ENCODE results near the gene KRAS. TPM values are rescaled to one million over a fixed set of nuclear protein-coding genes. Genes with fewer than 3 reads are reported as not detected.

KRAS gene
- total RNA-seq (2016; rRNA removed; fragmentation: Illumina TruSeq; extraction: Trizol) (9.8 and 18.4 TPM in 2 replicates), polyA plus RNA-seq (2011; rRNA removed) (6.0 and 6.5 TPM in 2 replicates), polyA minus RNA-seq (2011; rRNA and poly(A)+ RNA removed; ENCODE audit: low replicate concordance) (3.6 and 6.6 TPM in 2 replicates), Bru-seq, nascent RNA (percentile 79 among the genes with signal in this experiment), BruChase-seq, experiment 1, labeled RNA remaining after a 6-hour chase (percentile 81 among the genes with signal in this experiment), BruChase-seq, experiment 2, labeled RNA remaining after a 2-hour chase (percentile 76 among the genes with signal in this experiment)
- total RNA-seq (2016; cell fraction: cytosol; rRNA removed; fragmentation: Illumina TruSeq; extraction: Trizol; ENCODE audit: low read depth) = 0.81 and 0.97 TPM in 2 replicates
- 10.0 and 16.0 TPM in 2 replicates for total RNA-seq (2016; cell fraction: insoluble cytoplasmic fraction; rRNA removed; fragmentation: Illumina TruSeq; extraction: Trizol)
- total RNA-seq (2016; cell fraction: membrane; rRNA removed; fragmentation: Illumina TruSeq; extraction: Trizol) = 6.8 and 7.2 TPM in 2 replicates
- total RNA-seq (2016; cell fraction: nucleus; rRNA removed; fragmentation: Illumina TruSeq; extraction: Trizol) = 10.7 and 12.1 TPM in 2 replicates
- polyA plus RNA-seq (2011; cell fraction: cytosol; rRNA removed) = 2.7 and 4.7 TPM in 2 replicates
- polyA plus RNA-seq (2011; cell fraction: nucleus; rRNA removed) = 1.8 and 2.7 TPM in 2 replicates
- 5.8 and 6.5 TPM in 2 replicates for polyA plus RNA-seq (2012)
- polyA plus RNA-seq (2016; cell fraction: cytosol; fragmentation: Illumina TruSeq; extraction: Trizol; ENCODE audit: low read depth) = 0.63 and 0.87 TPM in 2 replicates
- polyA plus RNA-seq (2016; cell fraction: insoluble cytoplasmic fraction; fragmentation: Illumina TruSeq; extraction: Trizol; ENCODE audit: low read depth) = 18.9 and 21.1 TPM in 2 replicates
- polyA plus RNA-seq (2016; cell fraction: membrane; fragmentation: Illumina TruSeq; extraction: Trizol; ENCODE audit: low read depth) = 3.4 and 3.6 TPM in 2 replicates
- 12.7 and 13.6 TPM in 2 replicates for polyA plus RNA-seq (2016; cell fraction: nucleus; fragmentation: Illumina TruSeq; extraction: Trizol; ENCODE audit: insufficient read depth, low read depth)
- 6.2 and 7.1 TPM in 2 replicates for polyA minus RNA-seq (2011; cell fraction: cytosol; rRNA and poly(A)+ RNA removed)
- 13.3 and 14.0 TPM in 2 replicates for polyA minus RNA-seq (2011; cell fraction: nucleus; rRNA and poly(A)+ RNA removed)
- long read RNA-seq, experiment 1, full-length matches to known transcripts = 5 of 10 reads
- long read RNA-seq, experiment 1, partial matches to known transcripts = 1 of 10 reads
- long read RNA-seq, experiment 1, other reads (novel, unspliced or antisense) = 4 of 10 reads
- long read RNA-seq, experiment 2, partial matches to known transcripts = 1 of 19 reads
- long read RNA-seq, experiment 2, other reads (novel, unspliced or antisense) = 18 of 19 reads

- Histone ChIP-seq H2AFZ (ENCODE audit: low read length) (peak within 1 kb of the TSS; percentile 36), H3K9ac (ENCODE audit: insufficient read depth, low read depth, low read length) (peak within 1 kb of the TSS; percentile 76), H3K36me3 (replicated peaks in 1 of 2; ENCODE audit: control insufficient read depth in 1 of 2, insufficient read depth in 2 of 2, low read length in 2 of 2) (no peaks in the 10 kb centered on the region), H4K20me1 (ENCODE audit: insufficient read depth, low read length) (no peaks in the 10 kb centered on the region), H3K9me3 (ENCODE audit: low read length) (no peaks in the 10 kb centered on the region), H3K27ac (ENCODE audit: extremely low read length, insufficient read depth, low read length) (peak within 1 kb of the TSS; percentile 64), H3K27me3 (ENCODE audit: control insufficient read depth in 1 of 2, insufficient read depth in 2 of 2, low read length in 2 of 2) (no peaks in the 10 kb centered on the region; a peak in 1 of 5 replicates), H3K4me3 (replicated peaks in 1 of 3; ENCODE audit: insufficient read depth in 1 of 3, low read depth in 2 of 3, low read length in 3 of 3) (peak within 1 kb of the TSS; percentile 75 to 82 (median 80)), H3K79me2 (ENCODE audit: insufficient read depth, low read length) (peaks cover 21% of the 10 kb centered on the region), H3K4me1 (ENCODE audit: insufficient read depth, low read length) (peaks cover 56% of the 10 kb centered on the region), H3K4me2 (ENCODE audit: low read depth, low read length) (peak within 1 kb of the TSS; percentile 88)
- POLR2A ChIA-PET = interaction anchor here (1.0 to 1.4 kb wide), 4 partner anchors 10 to 137 kb away, joined by 3 to 4 read pairs (median 3); partner anchors contain the start of genes DNAI7 and ETFRF1
- in situ Hi-C loops (cut with HindIII; ENCODE audit: extremely low pct_ligation_motif_present, low pct_unique_long_range_greater_than_20kb) = no loop called here
- peak; percentile 95 for ATAC-seq
- CTCF ChIA-PET (ENCODE audit: low intra/inter-chr PET ratio, low total read pairs) = no interaction called here
- intact Hi-C loops (cut with micrococcal nuclease; ENCODE audit: unreplicated experiment) = loop anchor here (1.0 to 10.0 kb wide), 3 partner anchors 26 to 84 kb away; partner anchors contain the start of genes DNAI7 and ETFRF1
- no peak for FAIRE-seq
- WGBS (ENCODE audit: low lambda C conversion rate) = 0% methylated on average over 21 of the region's 105 CpGs
- TSS peak; percentile 64 for BruUV-seq (replicated peaks)
- DNase-seq (ENCODE audit: low spot score) = peak; percentile 88
- no peak for TF ChIP-seq CEBPB (IDR thresholded peaks at IDR 0.05; ENCODE audit: borderline replicate concordance, low read depth, low read length)
- TF ChIP-seq NCOR1 (IDR thresholded peaks at IDR 0.05; ENCODE audit: borderline replicate concordance, low read length) = 0 out of 2 replicates have a peak, but pooled peaks have one; percentile 18
- no peak for TF ChIP-seq ZMAT3 (CRISPR knock-in tag; conservative IDR thresholded peaks at IDR 0.05)
- TF ChIP-seq ELF1 (CRISPR knock-in tag; IDR thresholded peaks at IDR 0.05) = peak; percentile 42; the same call in 1 of the 2 replicates
- TF ChIP-seq ZNF282 (IDR thresholded peaks at IDR 0.05; ENCODE audit: partially characterized antibody) = no peak
- no peak for TF ChIP-seq NFRKB (IDR thresholded peaks at IDR 0.05)
- TF ChIP-seq KDM5A (IDR thresholded peaks at IDR 0.05; ENCODE audit: borderline replicate concordance, low read length) = no peak
- no peak for TF ChIP-seq KLF9 (CRISPR knock-in tag; IDR thresholded peaks at IDR 0.05; ENCODE audit: low read depth)
- no peak for TF ChIP-seq TERF1 (CRISPR knock-in tag; IDR thresholded peaks at IDR 0.05)
- TF ChIP-seq ZNF788 (CRISPR knock-in tag; IDR thresholded peaks at IDR 0.05; ENCODE audit: borderline replicate concordance) = peak; percentile 85; the same call in 1 of the 2 replicates
- TF ChIP-seq MTF1 (CRISPR knock-in tag; IDR thresholded peaks at IDR 0.05) = no peak
- no peak for TF ChIP-seq ZBTB21 (CRISPR knock-in tag; IDR thresholded peaks at IDR 0.05)
- TF ChIP-seq, protein P1, sequence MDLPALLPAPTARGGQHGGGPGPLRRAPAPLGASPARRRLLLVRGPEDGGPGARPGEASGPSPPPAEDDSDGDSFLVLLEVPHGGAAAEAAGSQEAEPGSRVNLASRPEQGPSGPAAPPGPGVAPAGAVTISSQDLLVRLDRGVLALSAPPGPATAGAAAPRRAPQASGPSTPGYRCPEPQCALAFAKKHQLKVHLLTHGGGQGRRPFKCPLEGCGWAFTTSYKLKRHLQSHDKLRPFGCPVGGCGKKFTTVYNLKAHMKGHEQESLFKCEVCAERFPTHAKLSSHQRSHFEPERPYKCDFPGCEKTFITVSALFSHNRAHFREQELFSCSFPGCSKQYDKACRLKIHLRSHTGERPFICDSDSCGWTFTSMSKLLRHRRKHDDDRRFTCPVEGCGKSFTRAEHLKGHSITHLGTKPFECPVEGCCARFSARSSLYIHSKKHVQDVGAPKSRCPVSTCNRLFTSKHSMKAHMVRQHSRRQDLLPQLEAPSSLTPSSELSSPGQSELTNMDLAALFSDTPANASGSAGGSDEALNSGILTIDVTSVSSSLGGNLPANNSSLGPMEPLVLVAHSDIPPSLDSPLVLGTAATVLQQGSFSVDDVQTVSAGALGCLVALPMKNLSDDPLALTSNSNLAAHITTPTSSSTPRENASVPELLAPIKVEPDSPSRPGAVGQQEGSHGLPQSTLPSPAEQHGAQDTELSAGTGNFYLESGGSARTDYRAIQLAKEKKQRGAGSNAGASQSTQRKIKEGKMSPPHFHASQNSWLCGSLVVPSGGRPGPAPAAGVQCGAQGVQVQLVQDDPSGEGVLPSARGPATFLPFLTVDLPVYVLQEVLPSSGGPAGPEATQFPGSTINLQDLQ (CRISPR knock-in tag; IDR thresholded peaks at IDR 0.05) = peak; percentile 58; the same call in 1 of the 2 replicates
- no peak for TF ChIP-seq ZSCAN22 (CRISPR knock-in tag; IDR thresholded peaks at IDR 0.05)
- no peak for TF ChIP-seq TEAD2 (CRISPR knock-in tag; IDR thresholded peaks at IDR 0.05)
Measured at GRCh38 chr12:25250744-25251730, at the start of gene KRAS. TSS of gene KRAS (minus strand) at chr12:25250929.
